ENCODE measurements around the gene HECTD1.

The HECTD1 gene

GRCh38 chr14:31172084-31172483, 35.5 kb downstream of the HECTD1 start:
- DNase-seq (ENCODE audit: extremely low read depth, low read depth) = no peak
- TF ChIP-seq, protein P1, sequence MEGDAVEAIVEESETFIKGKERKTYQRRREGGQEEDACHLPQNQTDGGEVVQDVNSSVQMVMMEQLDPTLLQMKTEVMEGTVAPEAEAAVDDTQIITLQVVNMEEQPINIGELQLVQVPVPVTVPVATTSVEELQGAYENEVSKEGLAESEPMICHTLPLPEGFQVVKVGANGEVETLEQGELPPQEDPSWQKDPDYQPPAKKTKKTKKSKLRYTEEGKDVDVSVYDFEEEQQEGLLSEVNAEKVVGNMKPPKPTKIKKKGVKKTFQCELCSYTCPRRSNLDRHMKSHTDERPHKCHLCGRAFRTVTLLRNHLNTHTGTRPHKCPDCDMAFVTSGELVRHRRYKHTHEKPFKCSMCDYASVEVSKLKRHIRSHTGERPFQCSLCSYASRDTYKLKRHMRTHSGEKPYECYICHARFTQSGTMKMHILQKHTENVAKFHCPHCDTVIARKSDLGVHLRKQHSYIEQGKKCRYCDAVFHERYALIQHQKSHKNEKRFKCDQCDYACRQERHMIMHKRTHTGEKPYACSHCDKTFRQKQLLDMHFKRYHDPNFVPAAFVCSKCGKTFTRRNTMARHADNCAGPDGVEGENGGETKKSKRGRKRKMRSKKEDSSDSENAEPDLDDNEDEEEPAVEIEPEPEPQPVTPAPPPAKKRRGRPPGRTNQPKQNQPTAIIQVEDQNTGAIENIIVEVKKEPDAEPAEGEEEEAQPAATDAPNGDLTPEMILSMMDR (IDR thresholded peaks at IDR 0.05; ENCODE audit: low read depth, low read length) = no peak

- no peak for DNase-seq (ENCODE audit: extremely low read depth, low read depth)
- TF ChIP-seq, protein P1 (IDR thresholded peaks at IDR 0.05; ENCODE audit: low read depth, low read length) = no peak
These were observed 37.2 kb downstream of the HECTD1 start for GRCh38 chr14:31170411-31170810.

- TF ChIP-seq, protein P1 (IDR thresholded peaks at IDR 0.05; ENCODE audit: low read depth, low read length) = no peak
- no peak for DNase-seq (ENCODE audit: extremely low read depth, low read depth)
These were observed 37.7 kb downstream of the HECTD1 start for GRCh38 chr14:31169877-31170276.

DNA sequence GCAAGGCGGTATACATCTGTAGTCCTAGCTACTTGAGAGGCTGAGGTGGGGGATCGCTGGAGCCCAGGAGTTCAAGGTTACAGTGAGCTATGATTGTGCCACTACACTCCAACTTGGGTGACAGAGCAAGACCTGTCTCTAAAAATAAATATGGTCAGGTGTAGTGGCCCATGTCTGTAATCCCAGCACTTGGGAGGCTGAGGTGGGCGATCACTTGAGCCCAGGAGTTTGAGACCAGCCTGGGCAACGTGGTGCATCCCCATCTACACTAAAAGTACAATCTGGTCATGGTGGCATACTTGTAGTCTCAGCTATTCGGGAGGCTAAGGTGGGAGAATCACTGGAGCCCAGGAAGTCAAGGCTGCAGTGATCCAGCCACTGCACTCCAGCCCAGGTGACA, 40.6 kb downstream of the HECTD1 start:
- TF ChIP-seq, protein P1 (IDR thresholded peaks at IDR 0.05; ENCODE audit: low read depth, low read length) = no peak
- no peak for DNase-seq (ENCODE audit: extremely low read depth, low read depth)

DNA sequence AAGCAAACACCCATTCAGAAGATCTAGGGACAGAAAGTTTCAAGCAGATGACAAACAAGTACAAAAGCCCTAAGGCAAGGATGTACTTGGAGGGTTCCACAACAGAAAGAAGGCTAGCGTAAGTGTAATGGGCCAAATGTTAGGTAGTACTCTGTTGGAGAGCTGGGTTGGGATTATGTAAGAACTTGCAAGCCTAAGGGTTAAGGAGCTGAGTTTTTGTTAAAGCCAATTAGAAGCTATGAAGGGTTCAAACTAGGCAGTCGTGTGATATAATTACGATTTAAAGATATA, 41.4 kb downstream of the HECTD1 start:
- TF ChIP-seq, protein P1 (IDR thresholded peaks at IDR 0.05; ENCODE audit: low read depth, low read length) = no peak
- no peak for DNase-seq (ENCODE audit: extremely low read depth, low read depth)

GRCh38 chr14:31164115-31164514, 43.5 kb downstream of the HECTD1 start:
- no peak for DNase-seq (ENCODE audit: extremely low read depth, low read depth)
- TF ChIP-seq, protein P1 (IDR thresholded peaks at IDR 0.05; ENCODE audit: low read depth, low read length) = no peak

- TF ChIP-seq, protein P1 (IDR thresholded peaks at IDR 0.05; ENCODE audit: low read depth, low read length) = no peak
- no peak for DNase-seq (ENCODE audit: extremely low read depth, low read depth)
These were observed 44.5 kb downstream of the HECTD1 start for GRCh38 chr14:31162910-31163649.

Data from AG09319 (cell line).